Epidermal melanocyte (primary cell): ENCODE measurements around the gene PHOSPHO2.

Experiments
- DNase-seq: peaks from one replicate; pipeline ENCODE4 v3.0.0; 2011; ENCODE audit warnings: low spot score; ENCODE audit not compliant: insufficient read length

Gene PHOSPHO2, protein sequence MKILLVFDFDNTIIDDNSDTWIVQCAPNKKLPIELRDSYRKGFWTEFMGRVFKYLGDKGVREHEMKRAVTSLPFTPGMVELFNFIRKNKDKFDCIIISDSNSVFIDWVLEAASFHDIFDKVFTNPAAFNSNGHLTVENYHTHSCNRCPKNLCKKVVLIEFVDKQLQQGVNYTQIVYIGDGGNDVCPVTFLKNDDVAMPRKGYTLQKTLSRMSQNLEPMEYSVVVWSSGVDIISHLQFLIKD

DNA sequence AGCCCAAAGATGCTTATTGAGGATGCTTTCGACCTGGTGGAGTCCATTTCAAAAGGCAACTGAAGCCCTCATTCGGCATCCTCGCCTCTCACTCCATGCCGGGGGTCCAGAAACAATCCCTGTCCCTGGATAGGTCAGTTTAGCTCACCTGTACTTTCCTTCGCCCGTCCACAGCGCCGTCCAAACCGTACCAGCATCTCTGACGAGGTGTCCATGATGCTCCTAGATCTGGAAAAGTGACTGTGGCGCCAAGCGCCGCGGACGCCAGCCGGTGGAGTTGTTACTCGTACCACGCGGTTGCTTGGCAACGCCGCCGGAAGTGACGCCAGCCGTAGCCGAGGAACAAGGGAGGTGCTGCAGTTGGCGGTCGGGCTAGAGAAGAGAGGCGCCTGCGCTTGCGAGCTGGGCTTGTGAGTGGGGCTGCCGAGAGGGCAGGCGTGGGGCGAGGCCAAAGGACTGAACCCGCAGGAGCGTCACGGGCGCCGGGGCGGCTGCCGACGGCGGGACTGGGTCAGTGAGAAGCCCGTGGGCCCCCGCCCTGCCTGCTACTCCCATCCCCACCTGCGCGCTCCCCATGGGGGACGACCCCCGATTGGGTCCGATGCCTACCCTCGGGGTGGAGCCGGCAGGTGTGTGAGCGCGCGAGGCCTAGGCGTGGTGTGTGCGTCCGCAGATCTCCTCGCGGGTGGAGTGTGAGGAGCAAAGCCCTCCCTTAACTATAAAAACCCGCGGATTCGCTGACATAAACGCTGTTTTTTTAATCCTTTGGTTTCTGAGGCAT lies at the start of gene PHOSPHO2, which contains the start of gene CFAP210:
PHOSPHO2 (plus strand) TSS at position 357 of the 781 bp plus-strand sequence. CDS start 6,503 bp downstream, outside the sequence.
CFAP210 (minus strand) TSS at position 293 of the 781 bp plus-strand sequence; CDS start at position 215, 78 bp downstream.
- DNase-seq: peak; percentile 83

DNA sequence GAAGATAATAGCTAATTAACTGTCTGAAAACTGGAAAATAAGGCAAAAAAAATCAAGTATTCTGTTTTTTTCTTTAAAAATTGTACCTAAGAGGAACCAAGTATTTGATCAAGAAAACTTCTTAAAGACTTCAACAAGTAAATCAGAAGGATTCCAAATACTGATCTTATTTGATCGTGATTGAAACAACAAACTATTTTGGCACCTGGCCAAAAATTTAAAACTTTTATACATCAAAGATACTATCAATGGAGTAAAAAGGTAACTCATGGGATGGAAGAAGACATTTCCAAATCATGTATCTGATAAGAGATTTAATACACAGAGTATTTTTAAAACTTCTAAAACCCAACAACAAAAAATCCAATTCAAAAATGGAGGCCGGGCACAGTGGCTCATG lies 46.8 kb upstream of the PHOSPHO2 start:
- no peak for DNase-seq

DNA sequence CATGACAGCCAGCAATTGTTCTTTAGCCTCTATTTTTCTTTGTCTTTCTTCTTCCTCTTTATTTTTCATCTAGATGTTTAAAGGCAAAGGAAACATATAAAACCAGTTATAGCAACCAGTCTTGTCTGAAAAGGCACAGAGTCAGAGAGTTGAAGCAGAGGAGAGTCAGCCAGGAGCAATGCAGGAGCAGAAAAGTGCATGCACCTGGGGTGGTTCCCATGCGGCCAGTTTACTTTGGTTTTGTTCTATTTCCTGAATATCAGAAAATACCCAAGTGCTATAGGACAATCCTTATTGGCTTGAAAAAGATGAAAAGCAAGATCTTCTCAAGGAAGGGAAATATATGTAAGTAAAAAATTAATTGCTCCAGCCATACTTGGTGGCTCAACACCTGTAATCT lies 45.0 kb upstream of the PHOSPHO2 start:
- no peak for DNase-seq

DNA sequence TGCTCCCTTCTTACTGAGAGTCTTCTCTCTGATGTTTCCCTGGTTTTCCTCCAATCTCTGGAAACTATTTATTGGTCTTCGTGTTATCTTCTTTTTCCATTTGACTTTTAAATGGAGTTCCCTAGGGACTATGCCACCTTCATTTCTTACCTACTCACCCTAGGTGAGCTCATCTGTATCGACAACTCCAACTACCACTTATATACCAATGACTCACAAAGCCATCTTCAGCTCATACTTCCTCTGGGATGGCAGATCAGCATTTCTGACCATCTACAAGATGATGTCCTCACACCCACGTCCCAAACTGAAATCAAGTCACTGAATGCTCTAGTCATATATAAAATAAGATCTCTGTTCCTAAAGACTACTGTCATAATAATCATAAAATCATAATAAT lies 40.6 kb upstream of the PHOSPHO2 start:
- DNase-seq: no peak

DNA sequence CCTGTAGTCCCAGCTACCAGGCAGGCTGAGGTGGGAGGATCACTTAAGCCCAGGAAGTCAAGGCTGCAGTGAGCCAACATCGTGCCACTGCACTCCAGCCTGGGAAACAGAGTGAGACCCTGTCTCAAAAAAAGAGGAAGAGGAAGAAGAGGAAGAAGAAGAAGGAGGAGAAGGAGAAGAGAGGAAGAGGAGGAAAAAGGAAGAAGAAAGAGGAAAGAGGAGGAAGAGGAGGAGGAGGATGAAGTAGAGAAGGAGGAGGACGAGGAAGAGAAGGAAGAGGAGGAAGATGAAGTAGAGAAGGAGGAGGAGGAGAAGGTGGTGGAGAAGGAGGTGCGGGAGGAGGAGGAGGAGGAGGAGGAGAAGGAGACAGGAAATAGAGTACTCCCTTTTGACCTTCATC lies 38.1 kb upstream of the PHOSPHO2 start:
- no peak for DNase-seq

DNA sequence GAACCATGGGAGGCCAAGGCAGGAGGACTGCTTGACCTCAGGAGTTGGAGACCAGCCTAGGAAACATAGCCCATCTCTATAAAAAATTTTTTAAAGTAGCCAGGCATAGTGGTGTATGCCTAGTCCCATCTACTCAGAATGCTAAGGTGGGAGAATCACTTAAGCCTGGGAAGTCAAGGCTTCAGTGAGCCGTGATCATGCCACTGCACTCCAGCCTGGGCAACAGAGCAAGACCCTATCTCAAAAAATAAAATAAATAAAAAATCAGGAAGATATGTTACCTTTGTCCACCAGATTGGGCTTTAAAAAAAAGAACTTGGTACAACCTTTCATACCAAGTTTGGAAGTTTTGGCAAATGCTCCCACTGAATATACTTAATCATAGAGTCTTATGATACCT lies 35.4 kb upstream of the PHOSPHO2 start:
- DNase-seq: no peak

DNA sequence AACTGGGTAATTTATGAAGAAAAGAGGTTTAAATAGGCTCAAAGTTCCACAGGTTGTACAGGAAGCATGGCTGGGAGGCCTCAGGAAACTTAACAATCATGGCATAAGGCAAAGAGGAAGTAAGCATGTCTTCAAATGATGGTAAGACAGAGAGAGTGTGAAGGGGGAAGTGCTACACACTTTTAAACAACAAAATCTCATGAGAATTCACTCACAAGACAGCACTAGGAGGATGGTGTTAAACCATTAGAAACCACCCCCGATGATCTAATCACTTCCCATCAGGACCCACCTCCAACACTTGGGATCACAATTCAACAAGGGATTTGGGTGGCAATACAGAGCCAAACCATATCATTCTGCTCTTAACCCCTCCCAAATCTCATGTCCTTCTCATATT lies 34.9 kb upstream of the PHOSPHO2 start:
- DNase-seq: no peak

DNA sequence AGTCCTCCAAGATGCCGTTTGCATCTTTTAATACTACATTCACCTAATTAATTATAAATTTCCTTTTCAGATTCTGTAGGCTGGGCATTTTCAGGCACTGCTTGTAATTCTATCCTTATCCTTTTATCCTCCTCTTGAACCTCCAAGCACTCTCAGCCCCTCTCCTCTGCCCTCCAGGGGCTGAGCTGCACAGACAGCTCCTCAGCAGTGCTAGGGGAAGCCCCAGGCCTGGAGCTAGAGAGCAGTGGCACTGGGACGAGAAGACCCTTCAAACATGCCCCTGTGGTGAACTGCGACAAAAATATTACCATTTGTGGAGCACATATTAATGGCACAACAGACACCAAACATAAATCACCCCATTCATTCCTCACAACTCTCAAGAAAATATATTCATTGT lies 33.0 kb upstream of the PHOSPHO2 start:
- no peak for DNase-seq

DNA sequence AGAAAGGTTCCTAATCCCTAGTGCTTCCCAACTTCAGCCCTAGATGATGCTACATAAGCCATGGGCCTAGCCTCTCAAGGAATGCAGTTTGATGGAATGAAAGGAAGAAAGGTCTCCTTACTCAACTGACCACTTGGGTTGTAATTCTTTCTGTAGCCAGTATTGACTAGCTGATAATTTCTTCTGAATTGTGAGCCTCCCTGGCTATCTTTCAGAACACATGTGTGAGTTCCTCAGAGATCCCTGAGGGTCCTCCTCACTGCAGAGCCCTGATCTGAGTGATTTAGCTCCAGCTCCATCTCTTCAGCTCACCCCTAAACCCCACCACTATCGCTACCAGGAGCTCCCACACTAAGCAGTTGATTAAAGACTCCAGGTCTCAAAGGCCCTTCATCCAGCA lies 31.5 kb upstream of the PHOSPHO2 start:
- no peak for DNase-seq

DNA sequence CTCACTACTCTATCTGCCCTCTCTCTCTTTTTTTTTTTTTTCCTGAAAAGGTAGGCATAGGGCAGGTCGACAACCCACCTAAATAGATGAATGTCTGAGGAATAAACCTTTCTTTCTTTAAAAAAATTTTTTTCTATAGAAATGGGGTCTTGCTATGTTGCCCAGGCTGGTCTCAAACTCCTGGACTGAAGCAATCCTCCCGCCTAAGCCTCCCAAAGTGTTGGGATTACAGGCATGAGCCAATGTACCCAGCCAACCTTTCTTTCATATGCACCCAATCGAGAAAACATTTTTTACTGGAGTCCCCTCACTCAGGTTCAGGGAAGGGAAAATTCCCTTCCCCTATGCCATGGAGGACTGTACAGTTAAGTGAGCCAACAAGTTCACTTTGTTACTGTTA lies 31.0 kb upstream of the PHOSPHO2 start:
- no peak for DNase-seq

DNA sequence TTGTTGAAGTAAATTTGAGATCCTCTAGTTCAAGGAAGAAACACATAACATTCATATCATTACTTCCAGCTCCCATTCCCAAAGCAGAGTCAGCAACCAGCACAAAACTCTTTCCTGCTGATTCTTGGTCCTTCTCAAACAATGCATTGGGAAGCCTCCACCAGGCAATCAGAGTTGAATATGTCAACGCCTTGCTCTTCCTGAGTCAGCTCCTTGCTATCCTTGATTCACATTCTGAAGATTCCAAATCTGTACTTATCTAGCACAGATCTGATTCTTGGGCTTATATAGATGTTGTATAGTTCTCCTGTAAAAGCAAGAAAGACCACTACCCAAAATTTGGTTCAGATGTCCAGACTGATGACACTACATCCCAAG lies 29.7 kb upstream of the PHOSPHO2 start:
- DNase-seq: no peak

DNA sequence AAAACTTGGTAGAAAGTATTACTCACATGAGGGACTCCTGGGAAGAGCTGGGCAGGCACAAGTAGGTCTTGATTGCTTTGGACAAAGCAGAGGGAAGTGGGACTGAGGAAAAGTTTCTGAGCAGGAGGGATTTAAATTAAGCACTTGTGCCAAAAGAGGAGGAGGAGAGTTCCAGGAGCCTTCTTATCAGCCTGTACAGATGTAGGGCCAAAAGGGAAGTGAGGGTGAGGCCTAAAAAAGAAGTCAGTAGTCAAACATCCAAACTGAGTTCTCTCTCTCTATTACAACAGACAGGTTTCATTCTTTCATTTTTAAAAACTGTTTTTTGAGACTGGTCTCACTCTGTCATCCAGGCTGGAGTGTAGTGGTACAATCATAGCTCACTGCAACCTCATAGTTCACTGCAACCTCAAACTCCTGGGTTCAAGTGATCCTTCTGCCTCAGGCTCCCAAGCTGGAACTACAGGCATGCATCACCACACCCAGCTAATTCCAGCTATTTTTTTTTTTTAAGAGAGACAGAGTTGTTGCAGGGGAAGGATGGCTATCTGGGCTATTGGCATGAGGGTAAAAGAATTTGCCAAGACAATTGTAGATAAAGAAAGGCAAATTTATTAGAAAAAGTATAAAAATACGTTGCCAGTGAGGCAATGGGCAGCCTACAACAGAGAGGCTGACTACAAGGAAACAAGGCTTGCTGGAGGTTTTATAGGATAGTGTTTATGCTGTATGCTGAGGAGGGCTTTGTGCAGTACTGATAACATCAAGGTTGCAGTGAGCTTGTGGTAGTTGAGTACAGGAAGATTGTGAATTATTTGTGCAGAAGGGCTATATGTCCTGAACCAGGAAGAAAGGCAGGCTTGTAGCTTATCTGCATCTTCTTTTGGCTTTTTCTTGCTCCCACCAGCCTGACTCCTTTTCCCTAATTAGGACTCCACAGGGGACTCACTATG lies 29.0 kb upstream of the PHOSPHO2 start:
- DNase-seq: no peak

DNA sequence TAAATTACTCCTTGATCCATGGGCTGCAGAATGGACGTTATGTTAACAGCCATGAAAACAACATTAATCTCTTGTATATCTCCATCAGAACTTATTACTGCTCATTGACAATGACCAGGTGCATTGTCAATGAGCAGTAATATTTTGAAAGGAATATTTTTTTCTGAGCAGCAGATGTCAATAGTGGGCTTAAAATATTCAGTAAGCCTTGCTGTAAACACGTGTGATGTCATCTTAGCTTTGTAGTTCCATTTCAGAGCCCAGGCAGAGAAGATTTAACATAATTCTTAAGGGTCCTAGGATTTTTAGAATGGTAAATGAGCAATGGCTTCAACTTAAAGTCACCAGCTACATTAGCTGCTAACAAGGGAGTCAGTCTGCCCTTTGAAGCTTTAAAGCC lies 26.7 kb upstream of the PHOSPHO2 start:
- DNase-seq: no peak

DNA sequence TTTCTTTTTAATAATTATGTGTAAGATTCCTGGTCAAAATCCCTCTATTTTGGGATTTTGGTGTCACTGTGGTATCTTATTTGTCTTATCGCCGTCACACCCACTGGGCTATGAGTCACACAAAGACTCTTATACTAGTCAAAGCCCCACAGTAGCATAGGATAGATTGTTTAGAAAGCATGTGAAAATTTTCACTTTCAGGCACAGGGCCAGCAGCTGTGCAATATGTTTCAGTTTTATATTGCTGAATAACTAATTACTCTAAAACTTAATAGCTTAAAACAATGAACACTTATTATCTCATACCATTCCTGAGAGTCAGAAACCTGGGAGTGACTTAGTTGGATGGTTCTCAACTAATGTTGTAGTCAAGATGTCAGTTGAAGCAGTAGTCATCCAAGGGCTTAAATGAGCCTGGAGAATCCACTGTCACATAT lies 24.0 kb upstream of the PHOSPHO2 start:
- no peak for DNase-seq

DNA sequence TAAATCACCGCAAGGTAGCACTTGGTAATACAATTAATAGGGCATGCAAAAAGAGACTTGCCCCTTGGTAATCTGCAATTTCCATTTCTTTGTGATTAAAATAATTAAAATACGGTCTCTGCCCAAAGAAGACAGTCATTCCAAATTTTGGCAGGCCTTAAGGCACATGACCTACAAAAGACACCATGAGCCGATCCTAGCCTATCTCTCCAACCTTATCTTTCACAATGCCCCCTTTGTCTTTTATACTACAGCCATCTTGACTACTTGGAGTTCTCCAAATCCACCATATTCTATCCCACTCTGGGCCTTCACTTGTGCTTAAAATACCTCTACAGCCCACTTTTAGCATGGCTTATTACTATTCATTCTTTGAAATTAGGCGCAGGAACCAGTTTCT lies 23.3 kb upstream of the PHOSPHO2 start:
- no peak for DNase-seq

DNA sequence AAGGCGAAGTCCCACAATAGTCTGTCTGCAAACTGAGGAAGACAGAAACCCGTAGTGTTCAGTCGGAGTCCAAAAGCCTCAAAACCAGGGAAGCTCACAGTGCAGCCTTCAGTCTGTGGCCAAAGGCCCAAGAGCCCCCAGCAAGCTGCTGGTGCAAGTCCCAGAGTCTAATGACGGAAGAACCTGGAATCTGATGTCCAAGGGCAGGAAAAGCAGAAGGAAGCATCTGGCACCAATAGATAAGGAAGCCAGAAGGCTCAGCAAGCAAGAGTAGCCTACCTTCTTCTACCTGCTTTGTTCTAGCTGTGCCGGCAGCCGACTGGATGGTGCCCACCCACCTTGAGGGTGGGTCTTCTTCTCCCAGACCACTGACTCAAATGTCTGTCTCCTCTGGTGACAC lies 21.9 kb upstream of the PHOSPHO2 start:
- DNase-seq: no peak

DNA sequence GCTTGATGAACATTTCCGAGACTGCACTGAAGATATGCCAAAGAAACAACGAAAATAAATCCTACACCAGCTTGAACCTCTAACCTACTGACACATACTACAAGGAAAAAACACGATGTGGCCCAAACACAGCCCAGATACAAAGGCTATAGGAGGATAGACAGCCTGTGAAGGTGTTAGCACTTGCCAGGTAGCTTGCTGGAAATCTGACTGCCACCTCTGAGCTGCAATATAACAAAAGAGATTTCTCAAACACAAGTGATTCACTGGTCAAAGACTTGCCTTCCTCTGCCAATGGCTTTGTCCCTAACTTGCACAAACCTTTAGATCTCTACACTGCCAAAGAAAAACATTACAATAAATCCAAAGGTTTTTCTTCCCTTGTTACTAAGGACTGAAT lies 21.2 kb upstream of the PHOSPHO2 start:
- DNase-seq: no peak

DNA sequence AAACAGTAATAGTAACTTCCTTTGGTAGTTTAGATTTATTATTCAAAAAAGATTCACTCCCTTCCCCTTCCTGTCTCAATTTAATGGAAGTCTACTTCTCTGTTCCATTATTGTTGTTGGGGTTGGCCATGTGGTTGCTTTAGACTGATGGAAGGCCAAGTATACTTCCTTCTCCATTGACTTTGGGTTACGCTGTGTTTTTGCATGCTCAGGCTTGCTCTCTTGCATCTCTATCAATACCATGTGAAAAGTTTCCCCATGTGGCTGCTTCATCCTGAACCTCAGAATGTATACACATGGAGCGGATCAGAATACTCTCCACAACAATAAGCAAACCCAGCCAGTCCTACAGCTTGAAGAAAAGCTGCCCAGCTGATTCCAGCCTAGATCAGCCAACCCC lies 20.3 kb upstream of the PHOSPHO2 start:
- no peak for DNase-seq

DNA sequence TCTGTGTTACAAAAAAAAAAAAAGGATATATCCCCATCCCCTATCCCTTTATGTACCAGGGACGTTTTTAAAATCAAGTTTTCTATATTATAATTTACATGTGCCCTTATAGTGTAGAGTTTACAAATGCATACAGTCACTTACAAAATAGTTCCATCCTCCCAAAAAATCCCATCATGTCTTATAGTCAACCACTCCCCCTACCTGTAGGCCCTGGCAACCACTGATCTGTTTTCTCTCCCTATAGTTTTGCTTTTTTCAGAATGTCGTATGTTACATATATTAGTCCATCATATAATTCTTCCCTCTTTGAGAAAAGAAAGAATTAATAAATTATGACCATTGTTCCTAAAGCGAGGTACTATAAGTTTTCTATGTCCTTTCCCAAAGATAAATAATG lies 17.9 kb upstream of the PHOSPHO2 start:
- DNase-seq: no peak

DNA sequence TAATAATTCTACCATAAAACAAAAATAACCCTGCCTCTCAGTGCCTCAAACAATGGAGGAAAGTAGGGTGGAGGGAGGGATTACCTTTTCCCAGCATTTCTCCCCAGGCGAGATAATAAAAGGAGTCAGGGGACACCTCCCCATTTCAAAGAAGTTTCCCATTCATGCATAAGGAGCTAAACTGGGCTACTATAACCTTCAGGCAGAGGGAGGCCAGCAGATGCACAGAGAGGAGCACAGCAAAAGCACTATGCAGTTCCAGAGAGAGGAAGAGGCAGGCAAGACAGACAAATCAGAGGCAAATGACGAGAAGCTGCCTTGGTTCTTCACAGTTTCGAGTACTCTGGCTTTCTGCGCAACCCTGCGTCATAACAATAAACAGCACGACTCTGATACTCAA lies 17.4 kb upstream of the PHOSPHO2 start:
- no peak for DNase-seq

DNA sequence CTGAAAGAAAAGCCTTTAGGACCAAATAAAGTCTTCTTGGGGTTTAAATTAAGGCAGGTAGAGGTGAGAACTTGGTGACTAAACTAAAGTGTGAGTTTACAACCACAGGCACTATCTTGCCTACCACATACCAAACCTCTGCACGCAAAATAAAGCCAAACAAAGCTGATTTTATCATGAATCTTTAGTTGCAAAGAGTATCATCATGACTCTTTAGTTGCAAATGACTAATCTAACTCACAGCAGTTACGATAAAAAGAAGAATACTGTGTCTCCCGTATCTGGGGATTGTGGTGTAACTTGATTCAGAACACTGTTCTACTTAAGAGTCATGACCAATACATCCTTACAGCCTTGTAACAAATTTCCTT lies 11.2 kb upstream of the PHOSPHO2 start:
- no peak for DNase-seq
